NCI-H146 treated with DMSO at 0.1 percent for 48 hours (cell line): ENCODE results near the gene MRGPRE.

Source experiments
- DNase-seq: peaks from one replicate; lab custom pipeline; 2025; ENCODE audit not compliant: unreplicated experiment; lab: John Stamatoyannopoulos, UW

Gene MRGPRE

DNA sequence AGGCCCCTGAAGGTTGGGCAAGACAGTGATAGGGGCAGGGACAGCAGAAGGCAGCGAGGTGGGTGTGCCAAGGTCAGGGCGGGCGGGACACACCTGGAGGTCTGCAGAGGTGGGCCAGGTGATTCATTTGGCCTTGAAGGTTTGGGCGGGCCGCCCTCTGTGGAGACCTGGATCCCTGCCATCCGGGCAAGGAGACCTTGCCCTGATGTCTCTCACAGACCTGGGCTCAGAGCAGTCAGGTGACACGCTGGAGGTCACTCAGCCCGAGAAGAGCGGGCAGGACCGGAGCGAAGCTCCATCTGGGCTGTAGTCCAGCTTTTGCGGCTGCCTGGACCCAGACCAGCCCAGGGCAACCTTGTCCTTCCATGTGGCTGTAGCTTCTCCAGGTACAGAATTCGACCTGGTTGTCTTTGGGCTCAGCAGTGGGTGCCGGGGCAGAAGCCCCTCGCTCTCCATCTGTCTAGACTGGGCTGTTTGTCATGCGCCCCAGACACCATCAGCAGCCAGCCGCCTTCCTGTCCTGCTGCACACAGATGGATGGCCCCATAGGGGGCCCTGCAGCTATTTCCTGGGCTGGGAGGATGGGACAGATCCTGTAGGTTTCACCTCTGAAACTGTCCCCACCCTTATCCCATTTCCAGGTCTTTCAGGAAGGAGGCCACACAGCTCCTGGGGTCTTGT is 16.7 kb downstream of the MRGPRE start:
- no peak for DNase-seq

DNA sequence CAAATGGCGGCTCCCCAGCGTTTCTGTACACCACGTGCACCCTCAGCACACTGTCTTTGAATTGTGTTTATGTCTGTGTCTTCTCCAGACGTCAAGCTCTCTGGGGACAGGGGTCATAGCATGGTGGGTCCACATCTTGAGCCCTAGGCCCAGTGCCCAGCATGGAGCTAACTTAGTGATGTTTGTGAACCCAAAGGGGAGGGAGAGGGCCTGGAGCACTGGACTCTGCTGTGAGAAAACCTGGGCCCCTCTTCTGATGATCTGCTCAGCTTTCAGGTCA is 17.9 kb downstream of the MRGPRE start:
- DNase-seq: no peak

DNA sequence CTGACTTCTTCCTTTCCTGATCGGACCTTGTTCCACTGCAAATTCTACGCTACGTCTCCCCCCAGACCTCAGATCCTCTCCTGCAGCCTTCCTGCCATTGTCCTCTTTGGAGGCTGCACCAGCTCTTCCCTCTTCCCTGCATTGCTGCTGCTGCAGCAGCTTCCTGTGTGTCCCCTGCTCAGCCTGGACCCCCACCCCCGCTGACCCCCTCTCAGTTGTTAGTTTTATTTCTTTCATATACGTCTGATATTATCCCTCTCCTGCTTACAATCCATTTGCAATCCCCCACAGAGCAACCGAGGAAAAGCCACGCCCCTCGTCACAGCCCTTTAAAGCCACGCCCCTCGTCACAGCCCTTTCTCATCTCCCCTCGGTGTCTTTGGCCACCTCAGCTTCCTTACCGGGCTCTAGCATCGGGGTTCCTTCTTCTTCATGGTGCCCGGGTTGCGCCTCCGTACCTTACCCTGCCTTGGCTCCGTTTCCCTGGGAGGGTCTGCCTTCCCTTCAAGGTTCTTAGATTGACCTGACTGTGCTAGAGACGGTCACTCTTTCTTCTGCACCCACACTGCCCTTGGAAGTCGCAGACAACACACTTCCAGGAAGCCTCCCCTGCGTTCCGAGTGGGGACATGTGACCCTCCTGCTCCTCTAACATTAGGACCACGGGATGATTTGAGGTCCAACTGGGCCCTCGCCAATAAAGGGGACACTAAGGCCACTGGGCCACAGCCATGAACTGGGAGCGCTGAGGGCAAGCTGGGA is 18.4 kb downstream of the MRGPRE start:
- DNase-seq: no peak

DNA sequence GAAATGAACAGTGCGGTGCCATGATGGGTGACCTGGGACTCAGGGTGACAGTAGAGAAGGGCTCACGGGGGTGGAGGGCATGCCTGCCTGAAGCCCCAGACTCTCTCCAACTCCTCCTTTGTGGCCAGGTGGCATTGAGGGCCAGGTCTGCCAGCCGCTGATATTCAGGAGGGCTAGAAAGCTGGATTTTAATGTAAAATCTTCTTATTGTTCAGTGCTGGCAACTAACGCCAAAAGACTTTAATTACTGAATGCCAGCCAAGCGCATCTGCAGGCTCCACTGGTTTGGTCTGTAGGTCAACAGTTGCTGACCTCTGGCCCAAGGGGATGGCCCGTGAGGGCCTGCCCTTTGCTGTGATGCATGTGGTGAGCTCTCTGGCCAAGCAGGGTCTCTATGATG is 23.9 kb downstream of the MRGPRE start:
- DNase-seq: no peak

DNA sequence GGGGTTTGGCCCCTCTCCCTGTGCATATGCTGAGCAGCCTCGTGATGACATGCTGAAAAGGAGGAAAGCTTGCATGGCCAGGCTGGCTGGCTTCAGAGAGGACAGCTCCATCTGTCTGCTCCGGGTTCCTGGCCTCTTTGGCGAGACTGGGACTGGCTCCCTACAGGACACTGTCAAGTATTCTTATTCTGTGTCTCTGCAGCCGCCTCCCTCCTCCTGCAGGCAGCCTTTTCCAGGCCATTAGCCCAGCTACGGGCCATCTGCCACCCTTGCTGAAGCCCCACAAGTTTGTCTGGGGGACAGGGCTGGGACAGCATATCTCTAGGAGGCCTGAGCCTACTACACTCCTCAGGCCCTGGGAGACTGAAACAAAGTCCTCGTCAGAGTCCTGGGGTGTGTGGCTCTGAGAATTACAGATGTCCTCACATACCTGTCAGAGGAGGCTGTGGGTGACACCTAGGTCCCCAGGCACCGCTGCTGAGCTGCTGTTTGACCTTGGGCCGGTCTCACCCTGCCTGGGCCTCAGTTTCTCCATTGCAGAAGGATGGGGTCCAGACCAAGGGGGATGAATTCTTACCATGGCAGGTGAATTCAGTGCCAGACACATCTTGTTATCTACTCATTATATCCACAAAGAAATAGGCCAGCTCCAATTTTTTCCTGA is 24.6 kb downstream of the MRGPRE start:
- DNase-seq: no peak

- no peak for DNase-seq
Measured at GRCh38 chr11:3206922-3207204, 25.4 kb downstream of the MRGPRE start.

DNA sequence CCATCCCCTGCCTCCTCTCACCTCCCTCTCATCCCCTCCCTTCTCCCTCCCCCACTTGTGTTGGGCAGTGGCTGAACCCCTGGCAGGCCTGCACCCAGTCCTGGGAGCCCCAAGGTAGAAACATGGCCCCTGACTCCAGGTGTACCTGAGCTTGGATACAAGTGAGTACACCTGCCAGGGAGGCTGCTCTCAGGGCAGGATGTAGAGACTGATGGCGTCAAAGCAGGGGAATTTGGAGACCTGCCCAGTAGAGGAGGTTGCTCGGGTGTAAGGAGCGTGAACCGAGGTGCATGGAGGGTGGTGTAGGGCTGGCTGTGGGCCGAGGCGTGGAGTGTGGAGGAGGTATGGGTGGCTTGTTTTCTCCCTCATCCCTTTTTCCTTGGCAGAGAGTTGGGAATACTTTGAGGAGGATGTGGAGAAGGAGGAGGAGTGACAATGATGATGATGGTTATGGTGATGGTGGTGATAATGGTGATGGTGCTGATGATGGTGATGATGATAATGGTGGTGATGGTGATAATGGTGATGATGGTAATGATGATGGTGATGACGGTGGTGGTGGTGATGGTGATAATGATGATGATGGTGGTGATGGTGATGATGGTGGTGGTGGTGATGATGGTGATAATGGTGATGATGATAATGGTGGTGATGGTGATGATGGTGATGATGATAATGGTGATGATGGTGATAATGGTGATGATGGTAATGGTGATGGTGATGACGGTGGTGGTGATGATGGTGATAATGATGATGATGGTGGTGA is 25.9 kb downstream of the MRGPRE start:
- DNase-seq: no peak

DNA sequence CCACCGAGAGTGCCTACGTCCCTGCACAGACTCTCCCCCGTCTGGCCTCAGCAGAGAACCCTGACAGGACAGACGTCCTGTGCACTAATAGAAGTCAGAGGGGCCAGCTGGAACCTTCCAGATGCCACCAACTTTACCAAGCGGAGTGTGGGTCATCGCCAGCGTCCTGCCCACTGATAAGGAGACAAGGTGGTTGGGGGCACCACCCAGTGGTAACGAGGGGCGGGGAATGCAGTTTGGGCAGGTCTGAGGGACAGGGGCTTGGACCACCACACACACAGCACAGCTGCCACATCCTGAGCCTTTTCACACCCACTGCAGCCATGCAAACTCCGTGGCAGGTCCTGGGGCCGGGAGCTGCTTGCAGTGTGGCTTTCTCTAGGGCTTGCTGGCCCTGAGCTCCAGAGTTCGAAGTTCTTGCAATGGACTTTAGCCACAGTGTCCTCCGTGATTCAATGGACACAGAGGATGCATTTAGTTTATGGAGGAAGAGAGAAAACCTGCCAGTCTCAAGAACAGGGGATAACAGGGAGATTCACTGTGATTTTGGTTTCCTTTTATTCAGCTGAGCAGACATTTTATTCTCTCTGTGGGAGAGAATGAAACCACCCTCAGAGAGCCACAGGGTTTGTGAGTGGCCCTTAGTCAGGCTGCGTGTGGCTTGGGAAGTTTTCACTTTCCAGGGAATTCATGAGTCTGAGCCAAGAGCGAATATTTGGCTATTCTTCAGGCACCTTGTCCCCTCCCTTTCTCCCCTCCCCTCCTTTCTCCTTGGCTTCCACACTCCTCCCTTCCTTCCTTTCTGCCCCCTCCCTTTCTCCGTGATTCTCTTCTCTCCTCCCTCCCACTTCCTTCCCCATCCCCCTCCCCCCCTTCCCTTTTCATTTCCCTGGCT is 26.7 kb downstream of the MRGPRE start:
- DNase-seq: no peak

GRCh38 chr11:3204141-3205015 is 27.8 kb downstream of the MRGPRE start:
- DNase-seq: no peak

DNA sequence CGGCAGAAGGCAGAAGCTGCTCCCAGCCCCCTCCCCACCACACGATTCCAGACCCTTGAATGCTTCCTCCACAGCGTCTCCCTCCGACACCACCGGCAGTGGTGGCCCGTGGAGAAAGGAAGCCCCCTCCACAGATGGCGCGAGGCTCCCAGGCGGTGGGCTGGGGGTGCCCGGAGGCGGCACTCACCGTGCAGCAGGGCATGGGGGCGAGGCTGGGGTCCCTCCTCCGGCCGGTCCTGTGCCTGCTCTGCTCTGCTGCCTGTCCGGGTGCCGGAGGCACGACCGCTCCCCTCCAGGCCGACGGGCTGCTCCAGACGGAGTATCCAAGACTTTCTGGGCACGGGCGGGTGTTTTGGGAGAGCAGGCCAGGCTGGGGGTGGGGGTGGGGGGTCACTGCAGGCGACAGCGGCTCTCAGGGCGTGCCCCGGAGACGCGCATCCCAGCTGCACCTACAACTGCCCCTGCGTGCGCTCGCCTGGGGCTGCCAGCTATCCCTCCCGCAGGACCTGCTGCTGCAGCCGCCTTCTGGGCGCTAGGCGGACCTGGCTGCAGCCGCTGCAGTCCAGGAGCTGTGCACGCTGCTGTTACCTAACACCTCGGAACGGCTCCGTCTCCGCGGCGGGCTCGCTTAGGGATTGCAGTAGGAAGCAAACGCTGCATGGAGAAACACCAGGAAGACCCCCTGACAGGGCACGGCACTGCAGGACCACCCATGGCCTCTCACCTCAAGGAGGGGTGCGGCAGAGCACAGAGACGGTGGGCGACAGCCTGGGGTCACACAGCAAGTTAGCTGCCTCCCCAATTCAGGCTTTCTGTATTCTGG is 28.8 kb downstream of the MRGPRE start:
- DNase-seq: peak; percentile 11

- no peak for DNase-seq
Measured at GRCh38 chr11:3202759-3203158, 29.5 kb downstream of the MRGPRE start.

DNA sequence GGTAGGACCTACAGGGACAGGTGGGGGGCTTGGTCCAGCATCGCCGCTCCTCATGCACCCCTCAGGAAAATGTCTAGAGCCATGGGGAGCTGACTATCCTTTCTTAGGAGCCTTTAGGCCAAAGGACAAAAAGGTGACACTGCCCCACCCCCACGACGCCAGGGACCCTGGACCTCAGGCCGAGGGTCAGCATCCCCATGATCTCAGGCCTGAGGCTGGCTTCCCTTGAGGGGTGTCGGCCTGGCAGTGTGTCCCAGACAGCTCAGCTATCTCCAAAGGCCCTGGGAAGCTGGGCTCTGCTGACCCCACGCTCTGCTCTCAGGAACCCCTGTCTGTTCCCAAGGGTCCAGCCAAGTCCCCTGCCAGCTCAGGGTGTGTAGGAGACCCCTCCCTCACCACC is 29.9 kb downstream of the MRGPRE start:
- DNase-seq: no peak

DNA sequence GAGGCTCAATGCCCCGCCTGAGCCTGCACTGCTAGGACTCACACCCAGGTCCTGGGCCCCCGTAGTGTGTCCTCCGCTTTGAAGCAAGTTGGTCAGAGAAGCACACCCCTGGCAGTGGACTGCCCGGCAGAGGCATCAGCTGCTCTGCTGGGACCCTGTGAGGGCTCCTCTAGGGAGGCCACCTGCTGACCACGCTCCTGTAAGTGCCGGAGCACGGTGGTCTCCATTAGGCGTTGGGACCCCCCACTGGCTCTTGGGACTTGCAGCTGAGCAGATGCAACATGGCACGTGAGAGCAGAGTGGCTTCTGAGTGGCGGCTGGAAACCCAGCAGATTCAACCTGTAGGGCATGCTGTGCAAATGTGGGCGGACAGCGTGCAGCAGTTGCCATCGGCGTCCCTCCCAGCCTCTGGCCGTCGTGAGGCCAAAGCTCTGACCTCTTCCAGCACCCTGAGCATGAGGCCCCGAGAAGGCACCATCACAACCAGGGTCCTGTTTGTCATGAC is 30.5 kb downstream of the MRGPRE start:
- DNase-seq: no peak

DNA sequence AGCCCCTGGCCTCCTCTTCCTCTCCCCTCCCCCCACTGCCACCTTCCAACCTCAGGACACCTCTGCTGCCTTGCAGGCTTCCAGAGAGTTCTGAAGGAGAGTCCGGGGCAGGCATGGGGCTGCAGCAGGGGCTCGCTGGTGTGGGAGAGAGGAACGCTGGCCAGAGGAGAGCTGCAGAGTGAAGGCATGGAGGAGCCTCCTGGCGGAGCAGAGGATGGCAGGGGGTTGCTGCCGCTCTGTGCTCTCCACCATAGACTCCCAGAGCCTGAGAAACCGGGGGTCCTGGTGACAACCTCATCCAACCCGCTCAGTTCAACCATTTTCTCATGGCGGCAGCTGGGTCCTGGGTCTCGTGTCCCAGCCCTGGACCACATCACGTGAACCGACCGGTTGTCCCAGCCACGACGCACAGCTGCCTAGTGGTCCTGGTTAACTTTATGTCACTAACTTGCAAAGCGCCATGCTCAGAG is 31.1 kb downstream of the MRGPRE start:
- DNase-seq: no peak

DNA sequence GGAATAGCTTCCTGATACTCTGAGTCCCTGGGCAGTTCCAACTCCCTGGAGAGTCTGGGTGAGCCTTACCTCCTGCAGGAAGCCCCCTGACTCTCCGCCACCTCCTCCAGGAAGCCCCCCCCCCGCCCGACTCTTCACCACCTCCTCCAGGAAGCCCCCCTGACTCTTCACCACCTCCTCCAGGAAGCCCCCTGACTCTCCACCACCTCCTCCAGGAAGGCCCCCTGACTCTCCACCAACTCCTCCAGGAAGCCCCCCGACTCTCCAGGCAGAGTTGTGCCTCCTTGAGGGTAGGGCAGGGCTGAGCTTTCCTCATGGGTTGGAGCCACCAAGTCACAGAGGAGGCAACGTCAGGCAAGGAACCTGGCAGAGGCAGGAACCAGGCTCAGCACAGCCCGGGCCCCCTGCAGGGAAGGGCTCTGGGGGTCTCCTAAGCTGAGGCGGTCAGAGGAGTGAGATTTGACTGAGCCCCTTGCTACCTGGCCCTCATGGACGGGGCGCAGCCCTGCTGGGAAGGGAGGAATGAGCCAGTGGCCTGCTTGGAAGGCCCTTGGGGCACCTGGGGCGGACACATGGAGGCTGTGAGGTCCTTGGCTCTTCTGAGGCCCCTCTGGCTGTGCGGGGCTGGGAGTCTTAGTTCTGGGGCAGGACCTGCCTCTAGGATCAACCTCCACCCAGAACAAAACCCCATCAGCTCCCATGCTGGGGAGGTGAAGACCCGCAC is 31.7 kb downstream of the MRGPRE start:
- DNase-seq: no peak

DNA sequence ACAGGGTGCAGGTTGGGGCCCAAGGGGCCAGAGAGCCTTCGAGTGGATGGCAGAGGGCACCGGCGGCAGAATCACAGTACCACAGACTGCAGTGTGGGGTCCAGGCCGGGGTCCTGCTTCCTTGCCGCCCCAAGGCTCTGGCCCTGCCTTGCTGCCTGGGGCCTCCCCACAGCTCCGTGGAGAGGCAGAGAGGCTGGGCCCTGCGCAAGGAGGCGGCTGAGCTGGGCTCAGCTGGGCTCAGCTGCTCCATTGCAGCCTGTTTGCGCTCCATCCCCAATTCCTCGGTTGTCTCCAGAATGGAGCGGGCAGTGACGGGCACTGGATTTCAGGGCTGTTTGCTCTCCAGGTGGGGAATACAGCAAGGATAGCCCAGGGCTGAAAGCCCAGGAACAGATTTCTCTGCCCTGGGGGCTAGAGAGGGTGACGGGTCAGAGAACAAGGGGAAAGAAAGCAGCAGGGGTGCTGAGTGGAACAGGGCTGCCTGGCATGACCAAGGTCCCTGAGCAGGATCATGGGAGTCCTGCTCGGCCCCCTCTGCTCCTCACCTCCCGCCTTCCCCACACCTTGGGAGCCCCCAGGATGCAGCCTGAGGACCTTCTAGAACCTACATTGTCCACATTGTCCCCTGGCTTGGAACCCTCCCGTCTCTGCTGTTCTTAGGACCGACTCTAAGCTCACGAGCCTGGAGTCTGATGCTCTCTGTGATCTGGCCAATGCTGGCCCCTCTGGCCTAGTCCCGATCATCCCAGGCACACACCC is 32.5 kb downstream of the MRGPRE start:
- DNase-seq: no peak

GRCh38 chr11:3198815-3199214 is 33.4 kb downstream of the MRGPRE start:
- DNase-seq: no peak
